GM12878 (cell line): ENCODE results near the gene PATJ. TPM values are rescaled to one million over a fixed set of nuclear protein-coding genes. Genes with fewer than 3 reads are reported as not detected.

Experiments used
- ATAC-seq: fragments of 200-7000 bp; cut with Tn5 transposase; 3 replicates; pipeline ENCODE4 v1.9.1; 2020; ENCODE audit warnings: mild to moderate bottlenecking, moderate library complexity
- Bru-seq: library from RNA; stranded (reverse); fragments of 400-500 nt; gene quantifications from one replicate; lab custom pipeline; 2021; lab: Mats Ljungman, UMichigan
- BruChase-seq, 2 experiments: library from RNA; stranded (reverse); fragments of 400-500 nt; gene quantifications; one replicate each; lab custom pipeline; 2021; lab: Mats Ljungman, UMichigan
- BruUV-seq: library from RNA; stranded (reverse); fragments of 400-500 nt; replicated peaks from 2 replicates; lab custom pipeline; 2021; lab: Mats Ljungman, UMichigan
- CTCF ChIA-PET: fragments of 300-600 bp; sonication (Branson Sonifier 250); formaldehyde crosslinking; extraction: SDS; loops from one replicate; lab custom pipeline; 2021; ENCODE audit warnings: inconsistent platforms; lab: Yijun Ruan, JAX
- POLR2A ChIA-PET: fragments of 350-600 bp; formaldehyde crosslinking; extraction: SDS; loops from one replicate; lab custom pipeline; 2021; ENCODE audit warnings: inconsistent platforms; lab: Charles Lee
- RAD21 ChIA-PET: fragments of 300-600 bp; sonication (Branson Sonifier 250); formaldehyde crosslinking; loops from one replicate; lab custom pipeline; 2023; ENCODE audit warnings: antibody characterized with exemption; ENCODE audit not compliant: unreplicated experiment; lab: Charles Lee
- SMC1A ChIA-PET: fragments of 300-600 bp; sonication (Branson Sonifier 250); formaldehyde crosslinking; loops from one replicate; lab custom pipeline; 2023; ENCODE audit not compliant: unreplicated experiment, uncharacterized antibody; lab: Charles Lee
- DNase-seq: peaks from one replicate; pipeline ENCODE4 v3.0.0-alpha.2; 2011; ENCODE audit warnings: low read depth, low spot score
- FAIRE-seq: peaks from 3 replicates; lab custom pipeline; 2011; peaks lifted over from hg19 to GRCh38; lab: Jason Lieb, UNC
- H2AFZ ChIP-seq: 2 replicates; pipeline ENCODE4 v1.6.0; 2011; ENCODE audit warnings: low read depth, low read length, control low read depth; ENCODE audit not compliant: control insufficient read depth
- H3K27ac ChIP-seq: 2 replicates; pipeline ENCODE4 v1.5.1; 2011; ENCODE audit warnings: control low read depth; ENCODE audit not compliant: control insufficient read depth, insufficient read depth
- H3K27me3 ChIP-seq, 2 experiments: replicated peaks in 1 of 2; 2 replicates each; pipeline versions ENCODE4 v1.6.0 to v1.6.1; 2011; ENCODE audit warnings: low read length in 1 of 2; ENCODE audit not compliant: control insufficient read depth in 2 of 2, insufficient read depth in 2 of 2
- H3K36me3 ChIP-seq, 2 experiments: 2 replicates each; pipeline ENCODE4 v1.5.1; 2011; ENCODE audit warnings: low read length in 1 of 2; ENCODE audit not compliant: control insufficient read depth in 2 of 2, insufficient read depth in 2 of 2
- H3K4me1 ChIP-seq: 2 replicates; pipeline ENCODE4 v1.6.1; 2011; ENCODE audit warnings: mild to moderate bottlenecking, low read length, moderate library complexity, mixed read lengths; ENCODE audit not compliant: control insufficient read depth, insufficient read depth
- H3K4me2 ChIP-seq: 2 replicates; pipeline ENCODE4 v1.6.0; 2011; ENCODE audit warnings: control low read depth; ENCODE audit not compliant: control insufficient read depth, insufficient read depth
- H3K4me3 ChIP-seq: fragments of 200-600 bp; sonication (generic); 2 replicates; pipeline ENCODE4 v1.5.1; 2016
- H3K79me2 ChIP-seq: 2 replicates; pipeline ENCODE4 v1.6.0; 2011; ENCODE audit warnings: low read length; ENCODE audit not compliant: control insufficient read depth, insufficient read depth
- H3K9ac ChIP-seq: 2 replicates; pipeline ENCODE4 v1.8.0; 2011; ENCODE audit warnings: low read length, control low read depth, mixed read lengths; ENCODE audit not compliant: control insufficient read depth, insufficient read depth
- H3K9me3 ChIP-seq: replicated peaks from 3 replicates; pipeline ENCODE4 v1.5.1; 2011; ENCODE audit warnings: mild to moderate bottlenecking, low read length; ENCODE audit not compliant: control insufficient read depth, insufficient read depth
- H4K20me1 ChIP-seq: 2 replicates; pipeline ENCODE4 v1.6.0; 2011; ENCODE audit not compliant: control insufficient read depth, insufficient read depth
- GATAD2B ChIP-seq: fragments of 450-650 bp; conservative IDR thresholded peaks from 2 replicates; pipeline ENCODE4 v1.6.1; 2017; ENCODE audit warnings: low read depth, mild to moderate bottlenecking, moderate library complexity
- MEF2B ChIP-seq: fragments of 450-650 bp; IDR thresholded peaks from 2 replicates; pipeline ENCODE4 v1.6.1; 2018; ENCODE audit warnings: mild to moderate bottlenecking, moderate library complexity; ENCODE audit not compliant: partially characterized antibody, poor library complexity, severe bottlenecking
- NKRF ChIP-seq: fragments of 450-650 bp; conservative IDR thresholded peaks from 2 replicates; pipeline ENCODE4 v1.6.1; 2017; ENCODE audit warnings: mild to moderate bottlenecking, moderate library complexity
- ZBTB40 ChIP-seq: fragments of 450-650 bp; IDR thresholded peaks from 2 replicates; pipeline ENCODE4 v1.6.1; 2016; ENCODE audit warnings: mild to moderate bottlenecking, moderate library complexity, borderline replicate concordance
- ZNF592 ChIP-seq: fragments of 450-650 bp; IDR thresholded peaks from 2 replicates; pipeline ENCODE4 v1.6.1; 2017; ENCODE audit warnings: mild to moderate bottlenecking, moderate library complexity
- WGBS: methylation state at CpG from one replicate; pipeline ENCODE4 v1.1.6; 2016; ENCODE audit warnings: low lambda C conversion rate; ENCODE audit not compliant: insufficient replicate concordance, insufficient coverage; ENCODE audit errors: missing lambda C conversion rate; 5-methylcytosine and 5-hydroxymethylcytosine counted together
- in situ Hi-C: fragments of 300-500 bp; cut with MboI; formaldehyde crosslinking; loops from 9 replicates; pipeline ENCODE4 v1.14.3; 2018; ENCODE audit warnings: mixed read lengths
- intact Hi-C: fragments of 100-400 bp; cut with micrococcal nuclease; formaldehyde crosslinking; loops from one replicate; pipeline ENCODE4 v1.14.2; 2022; ENCODE audit not compliant: unreplicated experiment
- long read RNA-seq, 2 experiments: library from polyadenylated mRNA; unstranded; transcript quantifications; one replicate each; pipeline ENCODE4 v2.0.0, GENCODE V29; 2019 to 2020
- polyA minus RNA-seq, 3 experiments: library from RNA; depleted of rRNA, polyadenylated mRNA; stranded (reverse); fragments of >200 nt; gene quantifications; 2 replicates each; pipeline ENCODE4 v1.2.3, GENCODE V29; 2011
- polyA plus RNA-seq, 11 experiments: library from polyadenylated mRNA; depleted of rRNA in 4 of 11; unstranded in 6 of 11; stranded (reverse) in 5 of 11; fragments of >200 nt; fragmentation: Nextera tagmentation in 4 of 11; fragmentation: Illumina TruSeq in 1 of 11; extraction: Ambion mirVana in 4 of 11; extraction: Trizol in 1 of 11; gene quantifications; 1 replicate in 1 of 11; 2 replicates in 10 of 11; pipeline versions ENCODE4 v1.2.1 to v1.2.3, GENCODE V29; 2011 to 2016; ENCODE audit warnings: inconsistent platforms in 2 of 11, missing spikeins in 2 of 11, low read depth in 1 of 11
- total RNA-seq, 4 experiments: library from RNA; depleted of rRNA in 3 of 4; stranded (reverse); fragments of >200 nt in 3 of 4; fragmentation: Illumina TruSeq in 1 of 4; extraction: Trizol in 1 of 4; gene quantifications; 2 replicates each; pipeline versions ENCODE4 v1.2.1 to v1.2.3, GENCODE V29; 2013 to 2021

Gene PATJ
- total RNA-seq (2013; cell fraction: nucleolus; rRNA removed) = 84.0 and 89.2 TPM in 2 replicates
- total RNA-seq (2014; rRNA removed) (8.8 and 10.1 TPM in 2 replicates), total RNA-seq (2014; rRNA removed; fragmentation: Illumina TruSeq; extraction: Trizol) (13.9 and 15.8 TPM in 2 replicates), total RNA-seq (2021) (11.4 and 13.6 TPM in 2 replicates), polyA plus RNA-seq (2011; rRNA removed) (6.6 and 8.8 TPM in 2 replicates), polyA plus RNA-seq (2014; fragmentation: Illumina TruSeq; extraction: Trizol) (6.7 and 7.4 TPM in 2 replicates), polyA plus RNA-seq (2014; fragmentation: Nextera tagmentation; extraction: Ambion mirVana) (1 to 10 TPM; 2.8 to 4.5 TPM), polyA plus RNA-seq (2014; rRNA removed) (4.9 and 6.3 TPM in 2 replicates), polyA plus RNA-seq (2016; fragmentation: Nextera tagmentation; extraction: Ambion mirVana) (1 to 10 TPM; 6.3 to 7.1 TPM), polyA minus RNA-seq (2011; rRNA and poly(A)+ RNA removed) (23.2 and 24.2 TPM in 2 replicates), Bru-seq, nascent RNA (percentile 55 among the genes with signal in this experiment), BruChase-seq, experiment 1, labeled RNA remaining after a 6-hour chase (percentile 56 among the genes with signal in this experiment), BruChase-seq, experiment 2, labeled RNA remaining after a 2-hour chase (percentile 54 among the genes with signal in this experiment)
- 3.6 TPM for polyA plus RNA-seq (2011; ENCODE audit: low read depth)
- polyA plus RNA-seq (2011; cell fraction: cytosol; rRNA removed) = 2.8 and 3.1 TPM in 2 replicates
- polyA plus RNA-seq (2011; cell fraction: nucleus; rRNA removed) = 6.5 and 6.9 TPM in 2 replicates
- polyA plus RNA-seq (2012) = 4.0 and 5.0 TPM in 2 replicates
- polyA minus RNA-seq (2011; cell fraction: cytosol; rRNA and poly(A)+ RNA removed) = 5.5 and 8.3 TPM in 2 replicates
- 25.3 and 26.2 TPM in 2 replicates for polyA minus RNA-seq (2011; cell fraction: nucleus; rRNA and poly(A)+ RNA removed)
- long read RNA-seq, experiment 1, partial matches to known transcripts = 2 of 2 reads
- long read RNA-seq, experiment 1, other reads (novel, unspliced or antisense) = 0 of 2 reads
- long read RNA-seq, experiment 2, partial matches to known transcripts = 16 of 25 reads
- long read RNA-seq, experiment 2, other reads (novel, unspliced or antisense) = 9 of 25 reads

- Histone ChIP-seq H3K79me2 (peaks cover 1% of the 10 kb centered on the region; the same call in 1 of the 2 replicates), H3K9ac (peak within 1 kb of the TSS; percentile 77), H3K4me3 (peak within 1 kb of the TSS; percentile 83), H2AFZ (peak within 1 kb of the TSS; percentile 85), H3K27ac (no peak within 1 kb of the TSS), H3K4me1 (peaks cover 6% of the 10 kb centered on the region), H3K36me3 (no peaks in the 10 kb centered on the region), H3K27me3 (no peaks in the 10 kb centered on the region), H4K20me1 (no peaks in the 10 kb centered on the region), H3K4me2 (peak within 1 kb of the TSS; percentile 88), H3K9me3 (no peaks in the 10 kb centered on the region)
- CTCF ChIA-PET = interaction anchor here (1.2 kb wide), 1 partner anchor 42 kb away, joined by 3 read pairs; no protein-coding TSS in a partner anchor
- in situ Hi-C loops = no loop called here
- intact Hi-C loops = loop anchor here (2.0 kb wide), 1 partner anchor 17 kb away; the partner anchor contains the start of gene TM2D1
- POLR2A ChIA-PET = no interaction called here
- BruUV-seq = TSS peak; percentile 88
- DNase-seq = no peak
- SMC1A ChIA-PET = no interaction called here
- RAD21 ChIA-PET = no interaction called here
- 12% methylated on average over 26 of the region's 54 CpGs for WGBS
- peak; percentile 91 for ATAC-seq
- no peak for FAIRE-seq
- no peak for TF ChIP-seq NKRF
- 0 out of 2 replicates have a peak, but pooled peaks have one; percentile 45 for TF ChIP-seq ZBTB40
- TF ChIP-seq ZNF592 = no peak
- TF ChIP-seq MEF2B = peak; percentile 23
- TF ChIP-seq GATAD2B = 0 out of 2 replicates have a peak, but pooled peaks have one; percentile 64
Measured at GRCh38 chr1:61741711-61742619, at the start of gene PATJ. Gene PATJ, plus strand, starts transcription at chr1:61742480. Its CDS starts 20,413 bp downstream, at chr1:61762893.
